GM18507 (cell line): ENCODE results near the gene SLC25A41.
A peak's percentile ranks its signal among the peaks of the same experiment; 100 is the strongest.

Experiments
- DNase-seq: peaks from one replicate; pipeline ENCODE4 v3.0.0; 2011; ENCODE audit warnings: low read depth; ENCODE audit not compliant: insufficient read length; ENCODE audit errors: extremely low spot score
- FAIRE-seq: peaks from 2 replicates; lab custom pipeline; 2011; peaks lifted over from hg19 to GRCh38; lab: Jason Lieb, UNC

The SLC25A41 gene

GRCh38 chr19:6464070-6464873 lies 30.7 kb upstream of the SLC25A41 start, which contains the start of gene CRB3:
Gene CRB3 (plus strand): TSS chr19:6464271. CDS start chr19:6464702, 431 bp downstream.
- FAIRE-seq (peak; percentile 47), DNase-seq (no peak)

- FAIRE-seq (peak; percentile 98), DNase-seq (peak; percentile 88)
These were observed 26.7 kb upstream of the SLC25A41 start for GRCh38 chr19:6460099-6460884.

GRCh38 chr19:6459262-6460098 lies 25.9 kb upstream of the SLC25A41 start, which contains the start of gene SLC25A23:
Gene SLC25A23 (minus strand): TSS chr19:6459792. CDS start chr19:6459628, 164 bp downstream.
- no peak for FAIRE-seq

GRCh38 chr19:6458695-6459261 lies 25.2 kb upstream of the SLC25A41 start:
- DNase-seq = no peak
- FAIRE-seq = no peak

More at GRCh38 chr19:6459262-6460098, 25.9 kb upstream of the SLC25A41 start, which contains the start of gene SLC25A23:
- peak; percentile 71 for DNase-seq

GRCh38 chr19:6457958-6458694 lies 24.6 kb upstream of the SLC25A41 start:
- peak; percentile 91 for FAIRE-seq
- peak; percentile 45 for DNase-seq

- DNase-seq (no peak), FAIRE-seq (no peak)
These were observed 22.4 kb upstream of the SLC25A41 start for GRCh38 chr19:6455924-6456323.

GRCh38 chr19:6453951-6454565 lies 20.5 kb upstream of the SLC25A41 start:
- FAIRE-seq (no peak), DNase-seq (no peak)

GRCh38 chr19:6452899-6453298 lies 19.3 kb upstream of the SLC25A41 start:
- no peak for FAIRE-seq
- no peak for DNase-seq

- FAIRE-seq = no peak
- DNase-seq = no peak
These were observed 18.7 kb upstream of the SLC25A41 start for GRCh38 chr19:6452223-6452614.

- no peak for FAIRE-seq
- DNase-seq = no peak
These were observed 18.1 kb upstream of the SLC25A41 start for GRCh38 chr19:6451583-6452222.

GRCh38 chr19:6450166-6450565 lies 16.6 kb upstream of the SLC25A41 start:
- DNase-seq (no peak), FAIRE-seq (no peak)

- DNase-seq (no peak), FAIRE-seq (no peak)
These were observed 14.5 kb upstream of the SLC25A41 start for GRCh38 chr19:6448045-6448444.

- FAIRE-seq = no peak
- DNase-seq = no peak
These were observed 12.9 kb upstream of the SLC25A41 start for GRCh38 chr19:6446452-6446851.

GRCh38 chr19:6443986-6444385 lies 10.4 kb upstream of the SLC25A41 start:
- no peak for DNase-seq

GRCh38 chr19:6442087-6442688 lies 8.6 kb upstream of the SLC25A41 start:
- FAIRE-seq (no peak), DNase-seq (no peak)

More at GRCh38 chr19:6443986-6444385, 10.4 kb upstream of the SLC25A41 start:
- FAIRE-seq = no peak

- FAIRE-seq (no peak), DNase-seq (no peak)
These were observed 7.3 kb upstream of the SLC25A41 start for GRCh38 chr19:6440905-6441304.

- no peak for FAIRE-seq
- DNase-seq = no peak
These were observed 6.2 kb upstream of the SLC25A41 start for GRCh38 chr19:6439743-6440142.
